HG03139 (cell line): ENCODE data around the gene DEFB121.
"Not testable (repeated sequence)": the region's sequence is repeated elsewhere in the genome, so short reads cannot be mapped to it uniquely, and the experiment has no call there.

Source experiments
- ATAC-seq: cut with Tn5 transposase; IDR thresholded peaks from one replicate; pipeline ENCODE4 v1.9.1; 2021; ENCODE audit not compliant: unreplicated experiment

The DEFB121 gene

DNA sequence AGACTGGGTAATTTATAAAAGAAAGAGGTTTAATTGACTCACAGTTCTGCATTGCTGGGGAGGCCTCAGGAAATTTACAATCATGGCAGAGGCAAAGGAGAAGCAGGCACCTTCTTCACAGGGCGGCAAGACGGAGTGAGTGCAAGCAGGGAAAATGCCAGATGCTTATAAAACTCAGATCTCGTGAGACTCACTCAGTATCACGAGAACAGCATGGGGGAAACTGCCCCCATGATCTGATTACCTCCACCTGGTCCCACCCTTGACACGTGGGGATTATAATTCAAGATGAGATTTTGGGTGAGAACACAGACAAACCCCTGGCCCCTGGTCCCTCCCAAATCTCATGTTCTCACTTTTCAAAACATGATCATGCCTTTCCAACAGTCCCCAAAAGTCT lies 41.7 kb downstream of the DEFB121 start:
- not testable (repeated sequence) for ATAC-seq

DNA sequence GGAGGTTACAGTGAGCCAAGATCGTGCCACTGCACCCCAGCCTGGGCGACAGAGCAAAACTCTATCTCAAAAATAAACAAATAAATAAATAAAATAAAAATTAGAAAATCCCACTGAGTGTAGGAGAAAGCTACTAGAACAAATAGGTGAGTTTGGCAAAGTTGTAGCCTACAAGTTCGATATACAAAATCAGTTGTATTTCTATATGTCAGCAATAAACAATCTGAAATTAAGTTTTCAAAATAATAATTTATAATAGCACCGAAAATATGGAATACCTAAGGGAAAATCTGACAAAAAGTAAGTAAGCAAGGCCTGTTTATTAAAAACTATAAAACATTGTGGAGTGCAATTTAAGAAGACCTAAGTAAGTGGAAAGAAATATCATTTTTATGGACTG lies 42.7 kb downstream of the DEFB121 start:
- ATAC-seq: no peak

DNA sequence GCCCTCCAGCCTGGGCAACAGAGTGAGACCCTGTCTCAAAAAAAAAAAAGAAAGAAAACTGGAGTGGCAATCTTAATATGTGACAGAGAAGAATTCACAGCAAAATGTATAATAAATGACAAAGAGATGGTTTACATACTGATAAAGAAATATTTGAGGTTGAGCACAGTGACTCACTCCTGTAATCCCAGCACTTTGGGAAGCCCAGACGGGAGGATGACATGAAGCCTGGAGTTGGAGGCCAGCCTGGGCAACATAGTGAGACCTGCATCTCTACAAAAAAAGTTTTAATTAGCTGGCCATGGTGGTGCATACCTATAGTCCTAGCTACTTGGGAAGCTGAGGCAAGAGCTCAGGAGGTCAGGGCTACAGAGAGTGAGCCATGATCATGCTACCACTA lies 50.0 kb downstream of the DEFB121 start:
- ATAC-seq: no peak
